DOHH2 (cell line): ENCODE results near the gene WLS.

Experiments used
- H3F3A ChIP-seq: fragments of 200-600 bp; sonication (generic), shearing (Covaris generic); 2 replicates; pipeline ENCODE4 v1.6.0; 2016; ENCODE audit warnings: antibody characterized with exemption, mild to moderate bottlenecking; ENCODE audit not compliant: control insufficient read depth, insufficient read depth
- H3K27ac ChIP-seq: fragments of 200-600 bp; sonication (generic); 2 replicates; pipeline ENCODE4 v1.5.1; 2014; ENCODE audit warnings: low read depth, mild to moderate bottlenecking, low read length, moderate library complexity
- H3K27me3 ChIP-seq: fragments of 200-600 bp; sonication (generic); 2 replicates; pipeline ENCODE4 v1.6.1; 2014; ENCODE audit warnings: mild to moderate bottlenecking, low read length, mixed read lengths; ENCODE audit not compliant: control insufficient read depth
- H3K36me3 ChIP-seq: fragments of 200-600 bp; sonication (generic); 2 replicates; pipeline ENCODE4 v1.6.1; 2014; ENCODE audit warnings: mild to moderate bottlenecking, low read length, moderate library complexity, mixed read lengths; ENCODE audit not compliant: control insufficient read depth
- H3K4me1 ChIP-seq: fragments of 200-600 bp; sonication (generic); 2 replicates; pipeline ENCODE4 v1.6.1; 2014; ENCODE audit warnings: mild to moderate bottlenecking, low read length, mixed read lengths; ENCODE audit not compliant: control insufficient read depth
- H3K4me2 ChIP-seq: fragments of 200-600 bp; sonication (generic); 2 replicates; pipeline ENCODE4 v1.6.0; 2014; ENCODE audit warnings: mild to moderate bottlenecking, low read length, moderate library complexity
- H3K4me3 ChIP-seq: fragments of 200-600 bp; sonication (generic); 2 replicates; pipeline ENCODE4 v1.5.1; 2014; ENCODE audit warnings: mild to moderate bottlenecking, low read length, mixed read lengths
- H3K79me2 ChIP-seq: fragments of 200-600 bp; sonication (generic); 2 replicates; pipeline ENCODE4 v1.6.1; 2014; ENCODE audit warnings: mild to moderate bottlenecking, low read length, mixed read lengths; ENCODE audit not compliant: control insufficient read depth
- H3K9me2 ChIP-seq: fragments of 200-600 bp; sonication (generic); replicated peaks from 2 replicates; pipeline ENCODE4 v1.6.1; 2014; ENCODE audit warnings: mild to moderate bottlenecking, low read length, mixed read lengths; ENCODE audit not compliant: control insufficient read depth
- H3K9me3 ChIP-seq: fragments of 200-600 bp; sonication (generic); 2 replicates; pipeline ENCODE4 v1.6.1; 2014; ENCODE audit warnings: antibody characterized with exemption, low read length, mixed read lengths; ENCODE audit not compliant: control insufficient read depth, insufficient read depth
- H4K20me1 ChIP-seq: fragments of 200-600 bp; sonication (generic); 2 replicates; pipeline ENCODE4 v1.6.0; 2014; ENCODE audit warnings: low read depth, mild to moderate bottlenecking, antibody characterized with exemption, low read length, moderate library complexity; ENCODE audit not compliant: control insufficient read depth, insufficient read depth
- EZH2phosphoT487 ChIP-seq: fragments of 200-600 bp; sonication (generic); IDR thresholded peaks from 2 replicates; pipeline ENCODE4 v1.6.1; 2017; ENCODE audit warnings: borderline replicate concordance, mild to moderate bottlenecking, antibody characterized with exemption, low read length, moderate library complexity, mixed read lengths
- TF ChIP-seq, protein P1 (sequence below): fragments of 200-600 bp; sonication (generic); IDR thresholded peaks from one replicate; pipeline ENCODE4 v1.5.1; 2014; ENCODE audit warnings: antibody characterized with exemption, mild to moderate bottlenecking, low read depth, low read length; ENCODE audit not compliant: poor library complexity, severe bottlenecking

WLS gene

DNA sequence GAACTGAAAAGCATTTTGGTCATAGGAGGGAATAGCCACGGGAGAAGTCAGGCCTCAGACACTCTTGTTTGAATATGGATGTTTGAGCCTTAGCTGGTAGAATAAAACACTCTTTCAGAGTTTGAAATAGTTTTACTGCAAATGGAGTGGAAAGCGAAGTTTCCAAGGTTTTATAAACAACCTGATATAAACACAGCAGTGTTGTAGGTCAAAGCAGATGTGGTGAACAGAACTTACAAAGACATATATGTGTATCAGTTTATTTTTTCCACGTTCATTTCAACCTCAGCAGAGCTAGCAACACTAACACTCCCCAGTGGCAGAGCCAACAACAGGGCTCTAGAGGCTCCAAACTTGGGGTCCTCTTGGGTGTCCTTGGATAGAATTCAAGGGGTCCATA is 89.9 kb downstream of the WLS start:
- Histone ChIP-seq H4K20me1 (no peaks in the 10 kb centered on the region), H3K9me2 (no peaks in the 10 kb centered on the region), H3K27me3 (no peaks in the 10 kb centered on the region), H3K36me3 (no peaks in the 10 kb centered on the region), H3K4me2 (no peak overlapping the region), H3K4me3 (no peak overlapping the region), H3F3A (no peaks in the 10 kb centered on the region), H3K79me2 (no peaks in the 10 kb centered on the region), H3K4me1 (no peaks in the 10 kb centered on the region), H3K27ac (no peak overlapping the region), H3K9me3 (no peaks in the 10 kb centered on the region)
- no peak for TF ChIP-seq EZH2phosphoT487
- TF ChIP-seq, protein P1, sequence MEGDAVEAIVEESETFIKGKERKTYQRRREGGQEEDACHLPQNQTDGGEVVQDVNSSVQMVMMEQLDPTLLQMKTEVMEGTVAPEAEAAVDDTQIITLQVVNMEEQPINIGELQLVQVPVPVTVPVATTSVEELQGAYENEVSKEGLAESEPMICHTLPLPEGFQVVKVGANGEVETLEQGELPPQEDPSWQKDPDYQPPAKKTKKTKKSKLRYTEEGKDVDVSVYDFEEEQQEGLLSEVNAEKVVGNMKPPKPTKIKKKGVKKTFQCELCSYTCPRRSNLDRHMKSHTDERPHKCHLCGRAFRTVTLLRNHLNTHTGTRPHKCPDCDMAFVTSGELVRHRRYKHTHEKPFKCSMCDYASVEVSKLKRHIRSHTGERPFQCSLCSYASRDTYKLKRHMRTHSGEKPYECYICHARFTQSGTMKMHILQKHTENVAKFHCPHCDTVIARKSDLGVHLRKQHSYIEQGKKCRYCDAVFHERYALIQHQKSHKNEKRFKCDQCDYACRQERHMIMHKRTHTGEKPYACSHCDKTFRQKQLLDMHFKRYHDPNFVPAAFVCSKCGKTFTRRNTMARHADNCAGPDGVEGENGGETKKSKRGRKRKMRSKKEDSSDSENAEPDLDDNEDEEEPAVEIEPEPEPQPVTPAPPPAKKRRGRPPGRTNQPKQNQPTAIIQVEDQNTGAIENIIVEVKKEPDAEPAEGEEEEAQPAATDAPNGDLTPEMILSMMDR = no peak

- Histone ChIP-seq H3K27me3 (no peaks in the 10 kb centered on the region), H3K36me3 (no peaks in the 10 kb centered on the region), H3F3A (no peaks in the 10 kb centered on the region), H3K4me3 (no peak overlapping the region), H3K9me3 (no peaks in the 10 kb centered on the region), H3K4me2 (no peak overlapping the region), H3K9me2 (no peaks in the 10 kb centered on the region), H3K27ac (no peak overlapping the region), H4K20me1 (no peaks in the 10 kb centered on the region), H3K4me1 (no peaks in the 10 kb centered on the region), H3K79me2 (no peaks in the 10 kb centered on the region)
- TF ChIP-seq, protein P1 = no peak
- TF ChIP-seq EZH2phosphoT487 = no peak
Observed at GRCh38 chr1:68142036-68142435, 90.3 kb downstream of the WLS start.

- no peaks in the 10 kb centered on the region for H3K27me3 ChIP-seq
- H3F3A ChIP-seq = no peaks in the 10 kb centered on the region
- TF ChIP-seq EZH2phosphoT487 = no peak
- TF ChIP-seq, protein P1 = no peak
- no peaks in the 10 kb centered on the region for H3K9me3 ChIP-seq
- H4K20me1 ChIP-seq = no peaks in the 10 kb centered on the region
- no peak overlapping the region for H3K4me3 ChIP-seq
- H3K79me2 ChIP-seq = no peaks in the 10 kb centered on the region
- no peaks in the 10 kb centered on the region for H3K4me1 ChIP-seq
- no peak overlapping the region for H3K4me2 ChIP-seq
- no peak overlapping the region for H3K27ac ChIP-seq
- no peaks in the 10 kb centered on the region for H3K9me2 ChIP-seq
- H3K36me3 ChIP-seq = no peaks in the 10 kb centered on the region
Observed at GRCh38 chr1:68141071-68142021, 91.0 kb downstream of the WLS start.
